ENCODE data around the gene CEACAM16.

The CEACAM16 gene

GRCh38 chr19:44671400-44671799, 27.6 kb upstream of the CEACAM16 start, which contains the start of gene CEACAM19:
CEACAM19 (plus strand) TSS chr19:44671482; CDS start chr19:44671932, 450 bp downstream.
- TF ChIP-seq POLR2AphosphoS5 (IDR thresholded peaks at IDR 0.05; ENCODE audit: low read depth, low read length) (no peak), SIN3A (IDR thresholded peaks at IDR 0.05; ENCODE audit: borderline replicate concordance, insufficient read depth, low read length) (no peak), REST (IDR thresholded peaks at IDR 0.05; ENCODE audit: insufficient read depth in 1 of 2, low read depth in 2 of 2, low read length in 2 of 2) (no peak), FOXP2 (optimal IDR thresholded peaks at IDR 0.05; ENCODE audit: borderline replicate concordance, extremely low read depth, extremely low read length, insufficient read depth) (no peak)

- TF ChIP-seq SIN3A (IDR thresholded peaks at IDR 0.05; ENCODE audit: borderline replicate concordance, insufficient read depth, low read length) (no peak), POLR2AphosphoS5 (IDR thresholded peaks at IDR 0.05; ENCODE audit: low read depth, low read length) (no peak), FOXP2 (optimal IDR thresholded peaks at IDR 0.05; ENCODE audit: borderline replicate concordance, extremely low read depth, extremely low read length, insufficient read depth) (no peak), REST (IDR thresholded peaks at IDR 0.05; ENCODE audit: insufficient read depth in 1 of 2, low read depth in 2 of 2, low read length in 2 of 2) (no peak), TAF1 (IDR thresholded peaks at IDR 0.05; ENCODE audit: borderline replicate concordance, insufficient read depth, low read length) (no peak)
Observed at GRCh38 chr19:44672226-44672625, 26.7 kb upstream of the CEACAM16 start.

GRCh38 chr19:44673510-44673909, 25.4 kb upstream of the CEACAM16 start:
- TF ChIP-seq SIN3A (IDR thresholded peaks at IDR 0.05; ENCODE audit: borderline replicate concordance, insufficient read depth, low read length) (no peak), TAF1 (IDR thresholded peaks at IDR 0.05; ENCODE audit: borderline replicate concordance, insufficient read depth, low read length) (no peak), FOXP2 (optimal IDR thresholded peaks at IDR 0.05; ENCODE audit: borderline replicate concordance, extremely low read depth, extremely low read length, insufficient read depth) (no peak), REST (IDR thresholded peaks at IDR 0.05; ENCODE audit: insufficient read depth in 1 of 2, low read depth in 2 of 2, low read length in 2 of 2) (no peak), POLR2AphosphoS5 (IDR thresholded peaks at IDR 0.05; ENCODE audit: low read depth, low read length) (no peak)

- TF ChIP-seq POLR2AphosphoS5 (IDR thresholded peaks at IDR 0.05; ENCODE audit: low read depth, low read length) (no peak), SIN3A (IDR thresholded peaks at IDR 0.05; ENCODE audit: borderline replicate concordance, insufficient read depth, low read length) (no peak), REST (IDR thresholded peaks at IDR 0.05; ENCODE audit: insufficient read depth in 1 of 2, low read depth in 2 of 2, low read length in 2 of 2) (no peak), FOXP2 (optimal IDR thresholded peaks at IDR 0.05; ENCODE audit: borderline replicate concordance, extremely low read depth, extremely low read length, insufficient read depth) (no peak), TAF1 (IDR thresholded peaks at IDR 0.05; ENCODE audit: borderline replicate concordance, insufficient read depth, low read length) (no peak)
Observed at GRCh38 chr19:44675521-44675920, 23.4 kb upstream of the CEACAM16 start.

Measured in PFSK-1 (cell line).